Left cardiac atrium (tissue), 4 donors: Measurements from ENCODE around the gene NIP7. TPM values are rescaled to one million over a fixed set of nuclear protein-coding genes. Genes with fewer than 3 reads are reported as not detected.
"Not testable (repeated sequence)": the region's sequence is repeated elsewhere in the genome, so short reads cannot be mapped to it uniquely, and the experiment has no call there.

Experiments used
- ATAC-seq, 2 donors: fragments of 200-7000 bp; cut with Tn5 transposase; one replicate each; pipeline ENCODE4 v1.9.1; 2020; ENCODE audit warnings: mild to moderate bottlenecking in 2 of 2, moderate library complexity in 2 of 2
- DNase-seq: peaks from one replicate; pipeline ENCODE4 v3.0.0-alpha.2; 2020
- intact Hi-C, 2 donors: fragments of 100-400 bp; cut with DNase I; formaldehyde crosslinking; loops; one replicate each; pipeline versions ENCODE4 v1.14.1 to v1.15.1; 2022 to 2023
- total RNA-seq, 2 donors: library from RNA; stranded (reverse); fragmentation: NEBNext Ultra II Directional; extraction: Animal tissue kit (Norgen Biotek cat#: 25700); gene quantifications; one replicate each; pipeline ENCODE4 v1.2.1, GENCODE V29; 2021
- donor health status: DM: no; HTN: yes; CAD: no.
- donor health status: DM: no; HTN: yes; CAD: no; lungs with severe emphysema.
- donor health status: DM: yes; HTN: yes; CAD: no.
- donor health status: Dilated cardiomyopathy.

Gene NIP7
- total RNA-seq, 2 donors from 2014 or later: 9.1 to 20.8 TPM

DNA sequence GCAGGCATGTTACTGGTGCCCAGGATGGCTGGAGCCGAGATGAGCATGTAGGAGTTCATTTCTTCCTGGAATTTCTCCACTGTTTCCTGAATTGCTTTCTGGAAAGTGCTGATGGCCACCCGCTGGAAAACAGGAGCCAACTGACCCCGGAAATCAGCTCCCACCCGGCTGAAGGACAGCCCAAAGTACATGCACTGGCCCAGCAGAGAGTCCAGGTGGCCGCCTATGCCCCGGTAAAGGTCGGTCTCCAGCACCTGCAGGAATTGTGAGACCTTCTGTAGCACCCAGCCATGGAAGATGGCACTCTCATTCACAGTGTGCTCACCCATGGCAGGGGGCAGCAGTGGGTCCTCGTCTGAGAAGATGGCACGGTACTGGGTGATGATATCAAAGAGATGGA is 4.9 kb upstream of the NIP7 start:
- ATAC-seq (no peak), DNase-seq (peak; percentile 12)
- intact Hi-C loops: no loop called here

DNA sequence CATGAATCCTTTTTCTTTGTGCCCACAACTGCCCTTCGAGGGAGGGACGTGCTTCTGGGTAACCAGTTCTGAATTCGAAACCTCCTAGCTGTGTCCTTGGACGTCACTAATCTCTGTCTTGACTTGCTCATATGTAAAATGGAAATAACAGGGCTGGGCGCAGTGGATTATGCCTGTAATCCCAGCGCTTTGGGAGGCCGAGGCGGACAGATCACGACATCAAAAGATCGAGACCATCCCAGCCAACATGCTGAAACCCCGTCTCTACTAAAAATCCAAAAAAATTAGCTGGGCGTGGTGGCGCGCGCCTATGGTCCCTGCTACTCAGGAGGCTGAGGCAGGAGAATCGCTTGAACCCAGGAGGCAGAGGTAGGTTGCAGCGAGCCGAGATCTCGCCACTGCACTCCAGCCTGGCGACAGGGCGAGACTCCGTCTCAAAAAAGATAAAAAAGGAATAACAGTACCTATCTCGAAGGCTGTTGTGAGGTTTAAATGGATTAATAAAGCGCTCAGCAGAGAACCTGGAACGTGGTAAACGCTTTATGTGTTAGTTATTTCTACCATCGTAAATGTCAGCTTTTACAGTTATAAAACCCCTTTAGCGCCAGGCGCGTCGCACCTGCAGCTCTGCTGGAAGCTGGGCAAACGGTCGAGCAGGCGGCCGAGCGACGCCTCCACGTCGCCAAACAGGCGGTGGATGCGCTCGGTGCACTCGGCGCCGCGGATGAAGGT is 849 bp upstream of the NIP7 start:
- intact Hi-C loops: no loop called here
- DNase-seq (peak; percentile 14), ATAC-seq (no peak)

- no peak for ATAC-seq
- intact Hi-C loops: loop anchor here in 1 of 2 donors (5.0 kb wide), 1 partner anchor 42 kb away; no protein-coding TSS in a partner anchor
- DNase-seq: no peak
Observed at GRCh38 chr16:69340095-69340644, 598 bp downstream of the NIP7 start.

- no peak for DNase-seq
- no peak for ATAC-seq
- intact Hi-C loops: loop anchor here in 1 of 2 donors (5.0 kb wide), 1 partner anchor 38 kb away; no protein-coding TSS in a partner anchor
Observed at GRCh38 chr16:69344171-69344570, 4.6 kb downstream of the NIP7 start.

GRCh38 chr16:69345923-69346322 is 6.4 kb downstream of the NIP7 start:
- ATAC-seq (no peak), DNase-seq (no peak)
- intact Hi-C loops: no loop called here

- no peak for DNase-seq
- ATAC-seq: no peak
- intact Hi-C loops: no loop called here
Observed at GRCh38 chr16:69346683-69347082, 7.1 kb downstream of the NIP7 start.

DNA sequence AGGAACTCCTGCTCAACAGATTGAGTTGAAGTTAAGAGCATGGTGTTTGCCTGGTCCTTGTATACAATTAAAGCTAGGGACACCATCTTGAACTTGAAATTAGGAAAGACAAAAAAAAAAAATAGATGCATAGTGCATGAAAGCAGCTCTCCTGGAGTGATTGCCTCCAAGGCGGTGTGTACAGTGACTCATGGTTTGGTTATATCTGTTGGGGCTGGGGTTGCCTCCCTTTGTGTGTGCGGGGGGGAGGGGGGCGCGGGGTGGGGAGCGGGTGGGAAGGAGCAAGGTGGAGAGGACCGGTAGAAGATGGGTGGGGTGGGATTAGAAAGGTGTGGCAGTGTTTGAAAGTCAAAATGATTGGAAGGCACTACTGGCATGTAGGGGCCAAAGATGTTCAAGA is 8.7 kb downstream of the NIP7 start:
- ATAC-seq: no peak
- no peak for DNase-seq
- intact Hi-C loops: no loop called here

GRCh38 chr16:69349536-69349935 is 10.0 kb downstream of the NIP7 start:
- intact Hi-C loops: no loop called here
- ATAC-seq: no peak
- no peak for DNase-seq

DNA sequence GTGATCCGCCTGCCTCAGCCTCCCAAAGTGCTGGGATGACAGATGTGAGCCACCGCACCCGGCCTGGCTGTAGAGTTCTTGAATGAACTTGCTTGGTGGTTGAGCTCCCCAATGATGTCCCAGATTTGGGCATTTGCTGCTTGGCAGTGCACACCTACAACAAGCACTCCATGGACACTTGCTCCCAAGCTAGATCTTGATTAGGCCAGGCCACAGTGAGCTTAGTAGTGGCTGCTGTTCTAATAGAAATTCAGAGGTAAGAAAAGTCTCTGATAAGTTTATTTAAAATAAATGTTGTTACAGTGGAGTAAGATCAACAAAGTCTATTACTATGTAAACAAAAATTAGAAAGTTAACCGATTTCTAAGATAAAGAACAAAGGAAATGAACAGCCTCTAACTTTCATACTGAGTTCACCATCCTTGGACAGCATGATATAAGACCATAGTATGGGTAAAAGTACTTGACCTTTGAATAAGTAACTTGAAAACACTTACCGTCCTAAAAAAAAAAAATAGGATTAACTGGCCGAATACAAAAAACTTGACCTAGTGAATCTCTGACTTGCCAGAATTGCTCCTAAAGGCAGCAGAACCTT is 11.1 kb downstream of the NIP7 start:
- ATAC-seq: no peak
- intact Hi-C loops: no loop called here
- DNase-seq: no peak

DNA sequence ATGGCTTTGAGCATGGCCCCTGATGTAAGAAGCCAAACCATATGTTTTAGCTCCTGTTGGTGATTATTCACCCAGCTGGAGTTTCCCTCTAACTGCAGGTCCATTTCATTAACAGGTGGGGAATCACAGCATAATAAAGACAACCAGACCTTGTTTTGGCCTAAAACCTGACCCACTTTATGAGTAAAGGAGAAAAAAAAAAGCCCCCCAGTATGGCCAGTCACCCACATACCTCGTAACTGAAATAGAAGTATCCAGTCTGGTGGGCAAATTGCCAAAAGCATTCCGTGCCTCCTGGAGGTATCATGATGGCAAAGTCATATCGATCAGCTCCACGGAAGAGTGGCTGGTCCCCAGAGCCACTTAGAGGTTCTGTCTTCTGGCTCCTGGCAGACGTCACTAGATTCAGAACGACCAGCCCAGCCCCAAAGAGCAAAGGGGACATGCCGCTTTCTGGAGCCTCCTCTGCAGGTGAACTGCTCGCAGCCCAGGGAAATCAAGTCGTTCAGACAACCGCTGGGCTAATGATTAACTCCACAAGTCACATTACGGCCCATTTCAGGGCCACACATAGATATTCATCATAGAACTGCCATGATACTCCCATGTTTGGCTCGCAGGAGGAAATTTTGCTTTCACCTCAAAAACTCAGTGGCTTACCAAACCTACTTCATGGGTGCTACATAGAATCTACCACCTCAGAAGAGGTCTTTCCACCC is 11.9 kb downstream of the NIP7 start, which contains the start of gene TMED6:
TSS of gene TMED6 (minus strand) at position 478 of the 719 bp plus-strand sequence. CDS start at position 445, 33 bp downstream.
- no peak for DNase-seq
- intact Hi-C loops: no loop called here
- ATAC-seq: no peak

- intact Hi-C loops, DNase-seq, ATAC-seq: not testable (repeated sequence)
Observed at GRCh38 chr16:69360070-69360469, 20.5 kb downstream of the NIP7 start.

DNA sequence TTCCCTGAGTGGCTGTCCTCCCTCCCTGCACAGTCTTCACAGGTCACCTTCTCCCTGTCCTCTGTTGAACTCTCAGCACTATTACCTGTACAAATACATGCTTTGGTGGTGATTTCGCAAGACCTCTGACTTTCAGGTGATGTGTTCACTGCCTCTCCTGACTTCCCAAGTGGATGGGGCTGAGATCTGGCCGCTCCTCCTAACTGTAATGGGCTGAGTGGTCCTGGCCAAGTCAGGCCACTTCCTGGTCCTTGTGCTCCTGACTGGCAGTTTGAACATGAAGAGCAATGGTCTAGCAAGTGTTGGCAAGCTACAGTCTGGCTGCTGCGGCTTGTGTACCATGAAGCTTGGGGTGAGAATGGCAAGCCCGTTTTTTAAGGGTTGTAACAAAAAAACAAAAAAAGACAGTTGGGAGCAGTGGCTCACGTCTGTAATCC is 23.7 kb downstream of the NIP7 start:
- ATAC-seq (no peak), DNase-seq (no peak)
- intact Hi-C loops: no loop called here

DNA sequence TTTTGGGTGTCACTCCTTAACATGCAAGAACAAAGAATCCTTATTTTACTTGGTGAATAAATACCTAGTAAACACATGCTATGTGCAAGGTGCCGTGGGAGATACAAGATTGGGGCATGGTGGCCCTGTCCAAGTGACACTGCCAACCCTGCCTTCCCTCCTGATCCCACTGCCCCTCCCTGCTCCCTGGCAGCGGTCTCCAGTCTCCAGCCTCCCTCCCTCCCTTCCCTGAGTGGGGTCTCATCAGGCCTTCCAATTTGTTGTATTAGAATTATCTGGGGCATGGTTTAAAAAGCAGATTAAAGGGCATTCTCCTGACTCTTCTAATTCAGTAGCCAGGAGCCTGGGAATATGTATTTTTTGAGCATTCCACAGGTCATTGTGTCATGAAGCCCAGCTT is 24.5 kb downstream of the NIP7 start:
- DNase-seq (no peak), ATAC-seq (no peak)
- intact Hi-C loops: no loop called here

- intact Hi-C loops: no loop called here
- DNase-seq (no peak), ATAC-seq (no peak)
Observed at GRCh38 chr16:69365901-69366300, 26.3 kb downstream of the NIP7 start.

DNA sequence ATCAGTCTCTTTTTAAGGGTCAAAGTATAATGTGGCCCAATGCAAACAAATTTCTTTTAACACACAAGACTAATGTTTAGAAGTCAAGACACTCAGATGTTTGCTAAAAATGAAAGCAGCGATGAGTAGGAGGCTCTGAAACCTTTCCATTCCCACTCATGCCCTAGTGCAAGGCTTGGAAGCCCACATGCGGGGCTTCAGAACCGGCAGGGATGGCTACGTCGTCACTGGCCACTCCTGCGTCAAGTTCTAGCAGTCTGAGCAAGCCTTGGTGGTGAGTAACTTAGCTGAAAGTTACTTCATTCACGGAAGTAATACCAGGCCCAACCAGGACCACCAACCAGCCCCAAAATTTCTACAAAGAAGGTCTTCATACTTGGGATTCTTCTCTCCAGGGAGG is 26.9 kb downstream of the NIP7 start:
- ATAC-seq: no peak
- no peak for DNase-seq
- intact Hi-C loops: no loop called here

DNA sequence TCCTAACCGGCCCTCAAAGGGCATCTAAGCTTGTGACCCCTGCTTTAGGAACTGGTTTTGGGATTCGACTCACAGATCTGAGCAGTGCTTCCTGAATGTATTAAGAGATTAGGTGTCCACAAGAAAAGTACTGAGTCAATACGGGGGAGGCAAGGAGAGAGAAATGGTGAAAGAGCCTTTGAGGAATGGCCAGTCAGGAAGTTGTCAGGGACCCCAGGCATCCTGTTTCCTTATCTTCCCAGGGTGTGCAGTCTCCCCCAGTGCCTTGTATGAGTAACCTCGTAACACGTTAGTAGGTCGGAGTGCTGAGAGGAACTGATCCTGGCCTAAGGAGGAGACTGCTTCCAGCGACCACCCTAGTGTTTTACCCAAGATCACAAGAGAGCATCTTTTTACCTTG is 28.4 kb downstream of the NIP7 start:
- ATAC-seq: no peak
- intact Hi-C loops: no loop called here

DNA sequence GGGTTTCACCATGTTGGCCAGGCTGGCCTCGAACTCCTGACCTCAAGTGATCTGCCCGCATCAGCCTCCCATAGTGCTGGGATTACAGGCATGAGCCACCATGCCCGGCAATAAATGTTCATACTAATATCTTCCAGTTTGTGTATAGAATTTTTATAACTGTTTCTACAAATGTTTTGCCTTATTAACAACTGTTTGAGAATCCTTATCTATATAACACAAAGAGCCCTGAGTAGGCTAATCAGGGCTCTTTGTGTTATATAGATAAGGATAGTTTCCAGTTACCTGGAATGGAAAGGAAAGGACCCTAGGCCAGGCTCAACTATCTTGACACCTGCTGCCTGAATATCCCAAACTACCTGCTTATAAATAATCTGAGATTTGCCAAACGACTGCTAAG is 29.3 kb downstream of the NIP7 start:
- no peak for ATAC-seq
- intact Hi-C loops: no loop called here
- DNase-seq: no peak

More for the DNA sequence above, 28.4 kb downstream of the NIP7 start:
- no peak for DNase-seq

DNA sequence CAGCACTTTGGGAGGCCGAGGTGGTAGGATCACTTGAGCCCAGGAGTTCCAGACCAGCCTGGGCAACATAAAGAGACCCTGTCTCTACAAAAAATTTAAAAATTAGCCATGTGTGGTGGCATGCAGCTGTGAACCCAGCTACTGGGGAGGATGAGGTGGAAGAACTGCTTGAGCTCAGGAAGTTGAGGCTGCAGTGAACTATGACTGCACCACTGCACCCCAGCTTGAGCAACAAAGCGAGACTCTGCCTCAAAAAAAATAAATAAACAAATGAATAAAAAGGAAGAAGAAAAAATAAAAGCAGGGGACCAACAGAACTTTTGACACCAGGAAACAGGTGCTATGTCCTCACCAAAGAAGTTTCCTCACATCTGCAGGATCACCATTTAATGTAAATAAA is 32.0 kb downstream of the NIP7 start:
- intact Hi-C loops: no loop called here

DNA sequence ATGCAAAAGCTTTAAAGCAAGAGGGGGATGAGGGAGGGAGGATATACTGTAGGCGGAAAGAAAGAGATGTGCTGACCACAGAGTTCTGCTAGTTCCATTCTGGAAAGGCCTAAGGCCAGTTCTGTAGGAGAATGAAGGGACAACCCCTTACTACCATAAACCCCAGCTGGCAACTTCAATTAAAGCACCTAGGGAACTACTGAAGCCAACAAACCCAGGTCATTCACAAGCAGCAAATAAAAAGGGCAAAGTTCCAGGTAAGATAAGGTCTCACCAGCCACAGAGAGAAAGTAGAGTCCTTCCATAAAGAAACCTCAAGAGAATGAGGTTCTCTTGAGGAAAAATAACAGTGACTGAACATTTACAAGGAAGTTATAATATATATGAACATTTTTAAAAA is 33.4 kb downstream of the NIP7 start:
- DNase-seq (no peak), ATAC-seq (no peak)
- intact Hi-C loops: no loop called here

More for the DNA sequence above, 32.0 kb downstream of the NIP7 start:
- no peak for ATAC-seq
- DNase-seq: no peak
